Glomerular endothelial cell (primary cell): ENCODE data around the gene CSF3. TPM values are rescaled to one million over a fixed set of nuclear protein-coding genes. Genes with fewer than 3 reads are reported as not detected.

ENCODE experiments used
- DNase-seq: peaks from one replicate; pipeline ENCODE4 v3.0.0-alpha.2; 2011; ENCODE audit warnings: low read depth, low spot score; ENCODE audit errors: extremely low read depth
- total RNA-seq: library from RNA; depleted of rRNA; stranded (reverse); fragments of >200 nt; gene quantifications from 2 replicates; pipeline ENCODE4 v1.2.3, GENCODE V29; 2015

The CSF3 gene
- total RNA-seq, 1 donor from 2014 or later: 23.1 TPM

DNA sequence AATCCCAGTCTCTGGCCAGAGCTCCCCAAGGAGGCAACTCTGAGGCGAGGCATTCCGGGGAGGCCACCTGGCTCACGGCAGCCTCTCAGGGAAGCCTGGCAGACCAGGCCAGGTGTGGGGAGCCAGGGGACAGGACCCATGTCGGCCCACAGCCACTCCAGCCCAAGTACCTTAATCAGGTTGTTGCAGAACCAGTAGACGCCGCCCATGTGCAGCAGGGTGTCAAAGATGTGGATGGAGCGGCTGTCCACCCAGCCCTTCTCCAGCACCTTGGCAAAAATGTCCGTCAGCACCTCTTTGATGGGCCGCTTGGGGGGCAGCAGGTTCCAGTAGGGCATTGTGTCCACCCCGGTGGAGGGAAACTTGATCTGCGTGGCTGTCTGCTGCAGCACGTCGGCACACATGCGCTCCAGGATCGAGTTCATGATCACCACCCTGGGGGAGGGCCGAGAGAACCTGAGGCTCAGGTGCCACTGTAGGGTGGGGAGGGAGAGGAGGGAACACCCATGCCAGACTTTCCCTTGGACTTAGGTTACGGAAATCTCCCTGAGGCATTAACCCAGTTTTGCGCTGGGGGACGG is 7.8 kb downstream of the CSF3 start:
- DNase-seq: no peak

DNA sequence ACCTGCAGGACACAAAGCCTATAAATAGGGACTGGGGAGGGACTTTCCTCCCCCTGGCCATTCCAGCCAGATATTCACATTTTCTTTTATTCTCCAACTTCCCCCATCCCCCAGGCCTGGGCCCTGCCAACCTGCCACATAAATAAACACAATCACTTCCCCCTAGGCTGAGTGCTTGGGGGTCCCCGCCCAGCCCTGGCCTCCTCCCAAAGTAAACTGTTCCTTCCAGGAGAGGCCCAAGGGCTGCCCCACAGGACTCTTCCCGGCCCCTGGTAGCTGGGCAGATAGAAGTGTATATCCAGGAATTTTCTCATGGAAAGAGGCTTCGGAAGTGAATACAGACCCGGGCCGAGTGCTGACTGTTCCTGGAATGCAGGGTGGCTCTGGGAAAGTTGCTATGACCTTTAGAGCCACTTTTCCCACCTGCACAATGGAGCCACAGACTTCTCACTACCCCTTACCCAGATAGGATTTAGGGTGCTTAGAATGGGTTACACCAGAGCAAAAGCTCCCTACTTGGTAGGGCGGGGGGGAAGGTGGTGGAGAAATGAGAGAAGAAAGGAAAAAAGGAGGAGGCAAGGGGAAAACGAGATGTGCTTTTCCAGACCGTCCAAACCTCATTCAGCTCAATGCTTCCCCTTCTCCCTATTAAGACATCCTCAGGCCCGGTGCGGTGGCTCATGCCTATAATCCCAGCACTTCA is 8.5 kb downstream of the CSF3 start:
- no peak for DNase-seq

DNA sequence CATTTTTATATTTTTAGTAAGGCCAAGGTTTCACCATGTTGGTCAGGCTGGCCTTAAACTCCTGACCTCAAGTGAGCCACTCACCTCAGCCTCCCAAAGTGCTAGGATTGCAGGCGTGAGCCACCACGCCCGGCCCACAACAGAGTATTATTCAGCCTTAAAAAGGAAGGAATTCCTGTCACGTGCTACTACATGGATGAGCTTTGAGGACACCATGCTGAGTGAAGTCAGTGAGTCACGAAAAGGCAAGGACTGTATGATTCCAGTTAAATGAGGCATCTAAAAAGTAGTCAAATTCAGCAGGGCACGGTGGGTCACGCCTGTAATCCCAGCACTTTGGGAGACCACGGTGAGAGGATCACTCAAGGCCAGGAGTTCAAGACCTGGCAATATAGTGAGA is 9.7 kb downstream of the CSF3 start:
- DNase-seq: no peak

DNA sequence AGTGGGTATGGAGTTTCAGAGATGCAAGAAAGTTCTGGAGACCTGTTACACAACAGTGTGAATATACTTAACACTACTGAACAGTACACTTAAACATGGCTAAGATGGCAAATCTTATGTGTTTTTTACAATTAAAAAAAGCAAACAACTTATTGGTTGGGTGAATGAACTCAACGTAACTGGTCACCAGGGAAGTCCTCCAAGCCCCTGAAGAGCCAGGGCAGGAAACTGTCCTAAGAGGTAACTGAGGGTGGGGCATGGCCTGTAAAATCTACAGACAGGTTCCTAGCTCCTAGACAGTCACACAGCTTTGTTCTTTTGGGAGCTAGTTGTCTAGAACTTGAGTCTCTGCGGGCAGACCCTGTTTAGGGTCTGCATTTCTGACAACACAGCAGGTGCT is 10.3 kb downstream of the CSF3 start:
- DNase-seq: no peak

DNA sequence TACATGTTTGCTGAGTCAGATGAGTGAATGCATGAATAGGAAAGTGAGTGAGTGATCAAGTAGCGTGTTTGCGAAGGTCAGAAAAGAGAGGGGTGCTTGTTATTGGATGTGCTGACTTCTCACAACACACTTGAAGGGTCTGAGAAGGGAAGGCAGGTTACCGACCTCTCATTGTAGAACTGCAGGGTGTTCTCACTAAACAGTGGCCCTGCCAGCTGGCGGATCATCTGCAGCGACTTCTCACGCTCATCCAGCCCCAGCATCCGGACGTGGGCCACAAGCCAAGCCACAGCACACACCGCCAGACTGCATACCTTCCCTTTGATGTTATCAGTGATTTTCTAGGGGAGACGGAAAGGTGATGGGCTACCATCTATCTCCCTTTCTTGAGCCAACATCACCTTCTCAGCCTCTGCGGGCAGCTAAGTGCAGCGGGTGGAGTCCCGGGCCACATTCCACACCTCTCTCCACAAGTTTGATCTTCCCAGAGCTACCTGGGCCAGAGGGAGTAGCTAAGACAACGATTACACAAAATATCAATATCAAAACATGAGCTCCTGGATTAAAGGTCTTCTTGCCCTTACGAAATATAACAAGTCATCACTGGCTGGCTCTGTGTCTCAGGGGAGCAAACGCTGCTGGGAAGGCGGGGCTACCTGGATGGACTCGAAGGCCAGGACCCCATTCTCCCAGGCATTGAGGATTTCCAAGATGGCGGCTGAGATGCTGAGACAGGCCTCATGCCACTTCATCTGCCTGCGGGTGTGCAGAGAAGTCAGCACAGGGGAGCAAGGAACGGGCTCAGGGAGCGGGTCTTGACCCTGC is 11.0 kb downstream of the CSF3 start:
- DNase-seq: no peak

DNA sequence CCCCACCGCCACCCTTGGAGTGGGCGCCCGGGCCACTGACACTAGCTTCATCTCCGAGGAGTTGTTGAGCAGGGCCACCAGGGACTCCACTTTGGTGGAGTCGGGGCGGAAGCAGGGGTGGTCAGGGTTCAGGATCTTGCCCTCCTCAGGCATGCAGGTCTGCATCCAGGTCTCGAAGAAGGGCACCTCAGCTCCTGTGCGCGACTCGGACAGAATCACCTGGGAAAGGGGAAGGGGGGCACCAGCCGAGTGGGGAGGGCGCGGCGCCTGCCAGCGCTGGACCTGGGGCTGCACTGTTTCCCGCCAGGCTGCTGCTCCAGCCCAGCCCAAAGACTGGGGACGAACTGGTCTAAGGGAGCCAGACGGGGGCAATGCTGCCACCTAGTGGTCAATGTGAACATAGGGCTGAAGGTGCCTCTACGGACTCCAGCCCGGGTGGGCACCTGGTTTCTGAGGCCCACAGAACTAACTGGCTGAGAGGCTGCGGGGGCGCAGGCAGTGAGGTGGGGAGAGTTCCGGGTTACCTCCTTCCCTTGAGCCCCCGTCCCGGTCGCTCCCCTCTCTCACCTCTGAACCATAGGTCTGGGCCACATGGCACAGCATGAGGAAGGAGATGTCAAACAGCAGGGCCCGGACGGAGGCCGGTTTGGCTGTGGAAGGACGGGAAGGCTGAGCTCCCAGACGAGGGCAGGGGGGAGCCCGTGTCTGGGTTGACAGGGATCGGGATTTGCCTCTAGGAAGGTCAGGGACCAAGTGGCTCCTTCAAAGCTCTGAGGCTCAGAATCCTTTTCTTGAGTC is 11.8 kb downstream of the CSF3 start:
- no peak for DNase-seq

DNA sequence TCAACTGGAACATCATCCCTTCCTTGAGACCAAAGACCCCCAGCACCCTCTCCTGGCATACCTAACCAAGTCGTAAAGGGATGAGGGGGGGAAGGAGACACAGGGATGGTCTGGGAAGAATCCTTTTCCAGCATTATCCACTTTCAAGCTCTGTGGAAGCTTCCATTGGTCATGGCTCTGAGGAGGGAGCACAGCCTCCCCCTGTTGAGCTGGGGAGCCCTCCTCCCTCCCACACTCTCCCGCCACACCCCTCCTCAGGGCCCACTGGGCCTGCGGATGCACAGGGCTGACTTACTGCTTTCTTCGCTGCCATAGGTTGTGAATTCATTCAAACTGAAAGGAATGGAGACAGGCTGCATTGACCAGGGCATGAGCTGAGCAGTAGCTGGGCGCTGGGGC is 12.4 kb downstream of the CSF3 start:
- DNase-seq: no peak

DNA sequence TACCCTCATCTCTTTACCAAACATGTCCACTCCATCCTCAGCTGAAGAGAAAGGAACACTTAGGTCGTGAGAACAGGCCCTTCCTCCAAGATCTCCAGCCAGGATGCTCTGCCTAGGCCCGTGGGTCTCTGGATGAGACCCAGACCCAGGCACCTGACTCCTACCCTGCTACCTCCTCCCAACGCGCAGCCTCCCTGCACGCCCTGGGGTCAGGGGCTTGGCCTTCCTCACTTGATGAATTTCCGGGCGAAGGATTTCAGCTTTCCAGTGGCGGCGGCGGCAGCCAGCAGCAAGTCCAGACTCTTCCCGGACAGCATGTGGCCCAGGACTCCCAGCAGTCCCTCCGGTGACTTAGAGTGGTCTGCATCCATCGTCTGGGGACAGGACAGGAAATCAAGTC is 13.4 kb downstream of the CSF3 start:
- no peak for DNase-seq

DNA sequence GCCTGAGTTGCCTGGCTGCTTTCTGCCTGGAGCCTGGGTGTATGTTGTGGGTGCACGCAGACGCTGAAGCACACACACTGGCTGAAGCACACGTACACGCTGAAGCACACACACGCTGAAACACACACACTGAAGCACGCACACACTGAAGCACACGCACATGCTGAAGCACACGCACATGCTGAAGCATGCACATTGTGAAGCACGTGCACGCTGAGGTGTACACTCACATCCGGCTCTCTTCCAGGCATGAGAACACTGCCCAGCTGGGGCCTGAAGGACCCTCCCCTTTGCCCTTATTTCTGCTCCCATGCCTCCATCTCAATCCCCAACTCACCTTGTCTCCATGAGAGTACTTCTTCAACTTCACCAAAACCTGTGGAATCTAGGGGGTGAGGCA is 16.5 kb downstream of the CSF3 start:
- no peak for DNase-seq

DNA sequence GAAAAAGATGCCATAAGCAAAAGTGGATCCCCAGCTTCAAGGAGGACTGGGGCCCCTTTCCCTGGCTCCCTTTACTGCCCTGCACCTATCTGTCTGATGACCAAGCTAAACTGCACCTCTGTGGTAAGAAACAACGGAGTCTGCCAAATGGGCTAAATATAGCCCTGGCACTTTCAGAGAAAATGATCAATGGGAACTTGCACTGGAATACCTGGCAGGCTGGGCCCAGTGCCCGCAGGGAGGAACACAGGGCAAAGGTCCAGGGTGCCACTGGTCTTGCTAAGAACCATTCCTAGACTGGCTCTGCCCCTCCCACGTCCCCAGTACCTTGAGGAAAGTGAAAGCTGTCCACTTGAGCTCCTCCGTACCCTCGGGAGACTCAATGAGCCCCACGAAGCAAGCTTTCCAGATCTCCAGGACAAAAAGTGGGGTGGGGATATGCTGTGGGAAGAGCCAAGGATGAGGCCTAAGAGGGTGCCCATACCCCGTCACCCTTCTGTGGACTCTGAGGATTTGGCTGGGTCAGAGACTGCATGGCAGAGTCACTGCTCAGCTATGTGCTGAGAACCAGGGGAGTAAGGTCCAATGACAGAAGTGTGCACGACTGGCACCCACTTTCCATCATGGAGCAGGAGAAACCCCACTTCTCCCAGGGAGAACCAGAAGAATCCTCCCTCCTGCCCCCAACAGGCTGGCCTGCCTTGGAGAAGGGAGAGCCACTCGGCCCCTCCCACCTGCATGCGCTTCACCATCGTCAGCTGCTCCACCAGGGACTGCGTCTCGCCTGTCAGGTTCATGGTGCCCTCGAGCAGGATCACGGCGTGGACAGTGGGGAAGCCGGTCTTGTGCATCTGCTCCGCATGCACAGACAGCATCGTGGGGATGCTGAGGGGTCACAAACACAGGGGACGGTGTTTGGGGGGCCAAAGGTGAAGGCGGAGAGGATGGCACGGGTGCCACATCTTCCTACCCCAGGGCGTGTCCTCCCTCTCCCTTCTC is 17.4 kb downstream of the CSF3 start:
- DNase-seq: no peak

DNA sequence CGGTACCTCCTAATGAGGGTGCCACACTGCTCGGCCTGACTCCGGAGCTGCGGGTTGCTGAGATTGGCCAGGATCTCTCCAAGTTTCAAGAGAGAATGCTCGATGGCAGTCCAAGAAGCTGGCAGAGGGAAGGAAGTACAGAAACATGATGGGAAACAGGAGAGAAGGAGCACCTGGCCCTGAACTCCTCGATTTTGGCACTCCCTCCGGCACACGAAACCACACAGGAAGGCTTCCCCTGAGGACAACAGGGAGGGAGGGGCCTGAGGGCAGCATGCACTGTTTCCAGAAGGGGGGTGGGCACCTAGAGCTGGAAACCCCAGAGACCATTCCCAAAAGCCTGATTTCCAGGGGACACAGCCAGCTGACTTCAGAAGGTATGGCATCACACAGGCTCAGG is 18.1 kb downstream of the CSF3 start:
- no peak for DNase-seq

DNA sequence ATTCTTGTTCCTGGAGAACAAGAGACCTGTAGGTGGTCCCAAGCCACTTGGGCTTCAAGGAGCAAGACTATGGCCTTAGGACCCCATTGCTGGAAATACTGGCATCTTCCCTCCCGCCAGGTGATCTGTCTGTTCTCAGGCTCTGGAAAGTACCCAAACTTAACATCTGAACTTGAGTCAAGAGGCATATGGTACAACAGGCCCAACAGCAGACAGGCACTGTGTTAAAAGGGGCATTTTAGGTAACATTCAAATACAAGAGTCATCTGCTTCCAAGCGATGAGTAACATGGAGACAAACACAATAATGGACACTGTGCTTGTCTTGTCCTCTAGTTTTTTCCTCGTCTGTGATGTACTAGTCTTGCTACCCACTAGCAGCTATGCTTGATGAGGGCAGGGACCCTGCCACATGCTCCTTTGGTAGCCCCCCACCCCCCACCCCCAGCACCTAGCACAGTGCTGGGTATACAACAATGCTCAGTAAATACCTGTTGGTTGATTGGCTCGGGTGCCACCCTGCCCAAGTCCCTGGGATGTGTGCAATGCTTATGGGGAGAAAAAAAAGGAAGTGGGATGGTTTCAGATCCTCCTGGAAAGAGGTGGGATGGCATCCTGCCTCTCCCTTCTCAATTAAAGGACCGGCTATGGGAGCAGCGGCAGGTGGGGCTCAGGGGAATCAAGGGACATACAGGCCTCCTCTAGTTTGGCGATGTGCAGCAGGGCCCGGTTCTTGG is 19.4 kb downstream of the CSF3 start:
- DNase-seq: no peak

DNA sequence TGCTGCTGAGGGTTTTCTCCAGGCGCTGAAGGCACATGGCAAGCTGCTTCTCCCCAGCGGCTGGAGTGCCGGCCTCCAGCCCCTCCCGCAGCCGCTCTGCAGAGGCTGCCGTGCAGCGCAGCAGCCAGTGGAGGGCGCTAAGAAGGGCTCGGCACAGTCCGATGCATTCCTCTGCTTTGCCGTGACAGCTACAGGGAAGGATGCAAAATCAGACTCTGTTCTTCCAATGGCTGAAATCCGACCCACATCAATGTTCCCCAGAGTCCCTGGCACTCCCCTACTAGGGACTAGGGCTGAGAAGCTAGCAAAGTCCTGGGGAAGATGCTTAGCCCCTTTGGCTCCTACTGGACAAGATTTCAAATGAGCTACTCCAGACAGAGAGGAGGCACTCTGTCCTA is 19.9 kb downstream of the CSF3 start:
- DNase-seq: no peak

DNA sequence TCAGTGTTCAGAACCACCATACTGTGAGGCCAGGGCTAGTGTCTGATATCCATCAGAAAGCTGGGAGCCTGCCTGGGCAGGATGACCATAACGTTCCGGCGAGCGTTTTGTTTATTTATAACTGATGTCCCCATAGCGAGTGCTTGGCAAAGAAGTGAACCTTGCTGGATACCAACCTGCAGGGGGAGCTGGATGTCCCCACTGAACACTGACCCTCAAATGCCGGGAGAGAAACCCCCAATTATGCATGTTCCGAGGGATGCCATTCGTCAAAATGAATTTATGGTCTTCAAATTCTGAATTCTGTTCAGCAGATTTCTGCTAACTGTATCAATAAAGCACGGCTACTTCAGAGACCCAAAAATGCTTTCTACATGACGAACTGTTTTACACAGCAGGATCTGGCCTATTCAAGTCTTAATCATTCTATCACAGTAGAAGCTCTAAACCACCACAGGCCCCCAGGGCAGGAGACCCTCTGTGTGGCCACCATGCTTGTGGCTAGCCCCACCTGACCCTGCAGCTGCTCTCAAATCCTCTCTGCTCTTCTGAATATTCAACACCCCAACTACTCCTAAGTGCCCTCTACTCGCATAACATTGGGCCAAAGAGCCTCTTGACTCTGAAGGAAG is 23.8 kb downstream of the CSF3 start:
- no peak for DNase-seq

DNA sequence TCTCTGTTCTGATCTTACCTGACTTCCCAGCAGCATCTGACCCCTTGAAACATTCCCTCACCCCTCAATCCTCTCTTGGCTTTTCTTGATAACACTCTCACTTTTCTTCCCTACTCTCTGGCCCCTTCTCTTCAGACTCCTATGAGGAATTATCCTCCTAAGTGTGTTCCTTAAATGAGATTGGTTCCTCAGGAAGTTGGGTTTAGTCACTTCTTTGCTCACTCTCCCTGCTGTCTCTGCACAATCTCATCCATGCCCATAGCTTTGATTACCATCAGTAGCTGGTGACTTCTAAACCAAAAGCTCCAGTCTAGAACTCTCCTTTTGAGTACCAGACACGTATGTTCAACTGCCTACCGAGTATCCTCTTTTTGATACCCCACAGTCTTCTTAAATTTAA is 26.0 kb downstream of the CSF3 start:
- DNase-seq: no peak

DNA sequence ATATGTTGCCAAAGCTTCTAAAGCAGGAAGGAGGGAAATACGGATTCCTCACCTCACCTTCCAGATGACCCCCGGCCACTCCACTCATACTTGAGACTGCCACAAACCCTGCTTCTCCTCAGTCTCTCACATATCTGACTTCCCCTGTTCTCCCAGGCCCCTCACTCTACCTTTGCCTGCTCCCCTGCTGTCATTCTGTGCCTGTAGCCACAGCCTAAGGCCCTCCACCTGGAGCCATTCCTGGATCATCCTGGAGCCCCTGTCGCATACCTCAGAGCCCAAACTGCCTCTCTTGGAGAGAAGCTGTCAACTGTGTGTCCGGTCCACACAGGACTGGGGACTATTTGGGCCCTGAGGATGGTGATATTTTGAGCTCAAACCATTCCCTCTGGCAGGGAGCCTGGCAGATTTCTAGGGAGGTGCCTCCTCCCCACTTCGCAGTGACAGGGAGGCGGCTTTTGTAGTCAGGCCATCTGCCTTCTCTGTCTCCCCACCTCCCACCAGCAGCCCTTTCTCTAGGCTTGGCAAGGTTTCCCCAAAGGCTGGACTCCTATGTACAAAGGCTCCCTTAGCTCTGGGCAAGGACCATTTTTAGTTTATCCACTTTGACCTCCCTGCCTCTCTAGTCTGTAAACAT is 41.3 kb downstream of the CSF3 start:
- DNase-seq: no peak

DNA sequence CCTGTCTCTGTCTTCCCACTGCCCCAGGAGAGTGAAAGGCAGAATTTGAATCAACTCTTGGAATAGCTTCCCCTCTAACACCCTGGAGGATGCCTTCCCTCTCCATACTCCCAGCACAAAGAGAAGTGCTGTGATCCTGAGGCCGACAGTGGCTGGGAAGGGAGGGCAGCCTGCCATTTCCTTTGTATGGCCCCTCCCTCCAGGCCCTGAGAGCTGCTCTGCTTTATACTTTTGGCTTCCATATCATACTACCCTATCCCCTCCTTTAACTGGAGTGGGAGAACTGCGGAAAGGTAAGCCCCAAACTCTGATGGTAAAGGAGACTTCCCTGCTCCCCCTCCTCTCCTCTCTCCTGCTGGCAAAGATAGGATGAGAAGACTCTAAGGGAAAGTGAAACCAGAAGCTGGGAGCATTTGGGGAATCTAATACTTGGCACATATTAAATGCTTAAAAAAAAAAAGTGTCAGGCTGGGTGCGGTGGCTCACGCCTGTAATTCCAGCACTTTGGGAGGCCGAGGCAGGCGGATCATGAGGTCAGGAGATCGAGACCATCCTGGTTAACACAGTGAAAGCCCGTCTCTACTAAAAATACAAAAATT is 43.0 kb downstream of the CSF3 start:
- no peak for DNase-seq

DNA sequence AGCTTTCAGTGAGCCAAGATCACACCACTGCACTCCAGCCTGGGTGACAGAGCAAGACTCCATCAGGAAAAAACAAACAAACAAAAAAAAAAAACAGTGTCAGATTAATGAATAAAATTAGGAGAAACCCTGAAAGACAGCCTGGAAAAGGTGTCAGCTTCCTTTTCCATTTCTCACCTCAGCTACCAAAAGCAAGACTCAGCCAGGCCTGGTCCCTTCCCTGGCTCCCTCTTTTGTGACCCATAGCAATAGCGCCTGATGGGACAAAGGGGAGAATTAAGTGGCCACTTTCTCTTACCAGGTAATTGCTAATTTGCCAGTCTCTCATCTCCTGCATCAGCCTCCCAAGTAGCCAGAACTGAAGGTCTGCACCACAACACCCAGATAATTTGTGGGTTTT is 43.6 kb downstream of the CSF3 start:
- DNase-seq: no peak
